GM21619 (cell line): ENCODE data around the gene SYNGR2.

ENCODE experiments used
- ATAC-seq: cut with Tn5 transposase; IDR thresholded peaks from one replicate; pipeline ENCODE4 v1.9.1; 2021; ENCODE audit not compliant: unreplicated experiment

SYNGR2 gene

DNA sequence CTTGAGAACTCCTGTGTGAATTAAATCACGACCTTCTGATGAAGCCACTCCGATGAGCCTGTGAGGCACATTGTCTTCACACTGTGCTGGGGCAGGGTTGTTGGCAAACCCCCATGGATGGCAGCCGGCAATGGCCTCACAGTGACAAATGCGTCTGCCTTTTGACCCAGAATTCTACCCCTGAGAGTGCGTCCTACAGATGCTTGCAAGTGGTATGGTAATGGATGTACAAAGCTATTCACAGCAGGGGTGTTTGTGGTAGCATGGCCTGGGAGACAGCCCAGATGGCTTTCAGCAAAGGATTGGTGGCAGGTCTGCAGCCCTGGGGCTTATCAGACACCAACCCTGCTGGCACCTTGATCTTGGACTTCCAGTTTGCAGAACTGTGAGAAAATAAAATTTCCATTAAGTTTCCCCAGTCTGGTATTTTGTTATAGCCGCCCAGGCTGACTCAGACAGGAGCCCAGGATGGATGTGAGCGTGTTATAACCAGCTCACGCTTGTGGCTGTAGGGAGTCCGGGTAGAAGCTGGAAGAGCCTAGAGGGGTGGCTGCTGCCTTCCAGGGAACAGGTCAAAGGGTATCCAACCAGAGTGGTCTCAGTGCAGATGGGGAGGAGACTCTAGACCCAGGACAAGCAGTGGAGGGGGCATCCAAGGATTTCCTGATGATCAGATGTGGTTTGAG, 28.9 kb downstream of the SYNGR2 start:
- no peak for ATAC-seq

DNA sequence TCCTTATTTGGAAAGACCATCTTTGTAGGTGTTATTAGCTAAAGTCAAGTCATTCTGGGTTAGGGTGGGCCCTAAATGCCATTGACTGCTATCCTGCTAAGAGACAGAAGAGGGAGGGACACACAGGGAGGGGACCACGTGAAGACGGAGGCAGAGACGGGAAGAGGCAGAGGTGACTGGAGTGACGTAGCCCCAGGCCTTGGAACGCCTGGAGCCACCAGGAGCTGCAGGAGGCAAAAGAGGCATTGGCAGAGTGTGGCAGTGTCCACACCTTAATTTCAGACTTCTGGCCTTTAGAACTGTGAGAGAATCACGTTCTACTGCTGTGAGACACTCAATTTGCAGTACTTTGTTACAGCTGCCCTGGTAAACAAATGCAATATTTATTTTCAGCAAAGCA, 32.1 kb downstream of the SYNGR2 start:
- ATAC-seq: no peak

DNA sequence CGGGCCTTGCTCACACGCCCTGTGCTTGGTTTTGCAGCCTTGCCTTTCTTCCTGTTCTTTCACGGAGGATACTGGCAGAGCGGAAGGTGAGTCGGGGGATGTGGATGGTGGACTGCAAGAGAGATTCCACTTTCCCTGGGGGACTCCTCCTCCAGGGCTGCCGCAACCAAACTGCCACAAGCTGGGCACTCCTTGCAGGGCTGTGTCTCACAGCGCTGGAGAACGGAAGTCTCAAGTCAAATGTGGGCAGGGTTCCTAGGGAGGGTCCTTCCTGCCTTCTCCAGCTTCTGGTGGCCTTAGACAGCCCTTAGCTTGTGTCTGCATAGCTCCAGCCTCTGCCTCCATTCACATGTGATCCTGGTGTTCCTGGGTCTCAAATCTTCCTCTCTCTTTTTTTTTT, 34.3 kb downstream of the SYNGR2 start:
- ATAC-seq: no peak

DNA sequence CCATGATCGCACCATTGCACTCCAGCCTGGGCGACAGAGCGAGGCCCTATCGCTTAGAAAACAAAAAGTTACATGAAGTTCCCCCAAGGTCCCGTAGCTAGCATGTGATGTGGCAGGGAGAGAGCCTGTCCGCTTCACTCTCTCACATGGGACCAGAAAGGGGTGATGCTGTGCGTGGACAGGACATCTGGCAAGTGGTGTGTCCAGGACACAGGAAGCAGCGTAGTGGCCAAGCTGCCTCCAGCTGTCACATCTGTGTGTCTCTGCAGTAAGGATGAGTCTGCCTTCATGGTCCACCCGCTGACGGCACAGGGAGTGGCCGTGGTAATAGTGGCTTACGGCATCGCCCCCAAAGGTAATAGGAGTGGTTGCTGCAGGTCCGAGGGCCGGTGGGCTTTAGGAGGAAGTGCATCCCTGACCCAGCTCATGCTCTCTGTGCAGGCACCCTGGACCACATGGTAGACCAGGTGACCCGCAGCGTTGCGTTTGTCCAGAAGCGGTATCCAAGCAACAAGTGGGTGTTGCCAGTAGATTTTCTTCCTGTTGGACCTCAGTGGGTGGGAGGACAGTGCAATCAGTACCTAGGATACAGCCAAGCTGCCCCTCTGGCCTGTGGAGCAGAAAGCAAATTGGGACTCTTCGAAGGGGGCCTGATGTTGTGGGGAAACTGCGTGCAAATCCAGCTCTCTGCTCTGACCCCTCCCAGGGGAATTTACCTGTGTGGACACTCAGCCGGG, 36.2 kb downstream of the SYNGR2 start:
- ATAC-seq: no peak

DNA sequence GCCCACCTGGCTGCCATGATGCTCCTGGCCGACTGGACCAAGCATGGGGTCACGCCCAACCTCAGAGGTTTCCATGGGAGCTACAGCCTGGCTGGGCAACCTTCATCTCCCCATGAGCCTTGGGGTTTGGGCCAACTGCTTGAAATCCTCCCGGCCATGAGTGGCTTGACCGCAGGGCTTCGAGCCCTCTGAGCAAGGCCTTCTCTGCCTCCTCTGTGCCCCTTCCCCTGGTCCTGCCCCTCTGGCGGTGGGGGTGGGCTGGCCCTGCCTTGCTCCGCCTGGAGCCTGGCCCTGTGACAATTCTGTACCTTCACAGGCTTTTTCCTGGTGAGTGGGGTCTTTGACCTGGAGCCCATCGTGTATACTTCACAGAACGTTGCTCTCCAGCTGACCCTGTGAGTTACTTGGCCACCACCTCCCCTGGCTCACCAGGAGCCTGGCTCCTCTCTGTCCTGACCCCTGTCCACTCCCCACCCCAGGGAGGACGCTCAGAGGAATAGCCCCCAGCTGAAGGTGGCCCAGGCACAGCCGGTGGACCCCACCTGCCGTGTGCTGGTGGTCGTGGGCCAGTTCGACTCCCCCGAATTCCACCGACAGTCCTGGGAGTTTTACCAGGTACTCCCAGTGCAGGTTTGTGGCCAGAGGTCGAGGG, 36.9 kb downstream of the SYNGR2 start:
- ATAC-seq: no peak

DNA sequence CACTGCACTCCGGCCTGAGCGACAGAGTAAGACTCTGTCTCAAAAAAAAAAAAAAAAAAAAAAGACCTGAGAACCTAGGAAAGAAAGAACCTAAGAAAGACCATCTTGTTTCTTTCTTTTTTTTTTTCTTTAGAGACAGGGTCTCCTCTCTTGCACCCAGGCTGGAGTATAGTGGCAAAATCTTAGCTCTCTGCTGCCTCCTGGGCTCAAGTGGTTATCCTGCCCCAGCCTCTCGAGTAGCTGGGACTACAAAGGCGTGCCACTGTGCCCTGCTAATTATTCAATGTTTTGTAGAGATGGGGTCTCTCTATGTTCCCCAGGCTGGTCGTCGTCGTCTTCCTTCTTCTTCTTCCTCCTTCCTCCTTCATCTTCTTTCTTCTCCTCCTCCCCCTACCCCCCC, 37.9 kb downstream of the SYNGR2 start:
- no peak for ATAC-seq

DNA sequence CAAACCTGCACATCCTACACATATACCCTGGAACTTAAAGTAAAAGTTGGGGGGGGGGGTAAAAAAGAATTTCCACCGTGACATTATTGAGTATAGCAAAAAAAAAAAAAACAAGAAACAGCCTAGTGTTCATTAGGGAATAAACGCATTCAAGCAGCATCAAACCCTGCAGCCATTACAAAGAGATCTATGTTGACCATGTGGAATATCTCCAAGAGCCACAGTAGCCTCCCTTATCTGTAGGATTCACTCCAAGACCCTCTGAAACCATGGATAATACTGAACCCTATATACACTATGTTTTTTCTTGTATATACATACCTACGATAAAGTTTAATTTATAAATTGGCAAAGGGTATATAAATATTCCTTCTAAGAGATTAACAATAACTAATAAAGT, 40.1 kb downstream of the SYNGR2 start:
- ATAC-seq: no peak

DNA sequence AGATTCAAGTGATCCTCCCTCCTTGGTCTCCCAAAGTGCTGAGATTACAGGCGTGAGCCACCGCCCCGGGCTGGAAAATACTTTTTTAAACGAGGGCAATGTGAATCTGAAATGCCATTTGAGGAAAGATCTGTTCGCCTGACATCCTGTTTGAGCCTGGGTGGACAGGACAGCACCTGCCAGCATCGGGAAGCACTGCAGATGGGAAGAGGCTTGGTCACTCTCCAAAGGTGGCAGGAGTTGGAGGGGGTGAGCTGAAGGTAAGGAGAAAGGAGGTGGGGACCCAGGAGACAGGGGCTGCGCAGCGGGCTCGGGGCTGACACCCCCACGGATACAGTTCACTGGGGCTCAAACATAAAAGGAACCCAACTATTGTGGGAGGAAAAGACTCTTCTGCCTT, 41.7 kb downstream of the SYNGR2 start:
- no peak for ATAC-seq

DNA sequence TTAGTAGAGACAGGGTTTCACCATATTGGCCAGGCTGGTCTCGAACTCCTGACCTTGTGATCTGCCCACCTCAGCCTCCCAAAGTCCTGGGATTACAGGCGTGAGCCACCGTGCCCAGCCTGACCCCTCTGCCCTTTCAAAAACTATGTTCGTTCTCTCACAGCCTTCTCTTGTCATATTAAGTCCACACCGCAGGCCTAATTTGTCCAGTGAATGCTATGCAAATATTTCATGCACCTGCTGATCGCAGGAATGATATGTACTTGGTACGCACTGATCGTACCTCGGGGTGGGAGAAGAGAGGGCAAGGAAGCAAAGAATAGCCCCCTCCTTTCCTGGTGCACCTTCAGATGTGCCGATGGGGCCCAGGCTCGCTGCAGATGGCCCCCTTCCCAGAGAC, 42.7 kb downstream of the SYNGR2 start:
- no peak for ATAC-seq

DNA sequence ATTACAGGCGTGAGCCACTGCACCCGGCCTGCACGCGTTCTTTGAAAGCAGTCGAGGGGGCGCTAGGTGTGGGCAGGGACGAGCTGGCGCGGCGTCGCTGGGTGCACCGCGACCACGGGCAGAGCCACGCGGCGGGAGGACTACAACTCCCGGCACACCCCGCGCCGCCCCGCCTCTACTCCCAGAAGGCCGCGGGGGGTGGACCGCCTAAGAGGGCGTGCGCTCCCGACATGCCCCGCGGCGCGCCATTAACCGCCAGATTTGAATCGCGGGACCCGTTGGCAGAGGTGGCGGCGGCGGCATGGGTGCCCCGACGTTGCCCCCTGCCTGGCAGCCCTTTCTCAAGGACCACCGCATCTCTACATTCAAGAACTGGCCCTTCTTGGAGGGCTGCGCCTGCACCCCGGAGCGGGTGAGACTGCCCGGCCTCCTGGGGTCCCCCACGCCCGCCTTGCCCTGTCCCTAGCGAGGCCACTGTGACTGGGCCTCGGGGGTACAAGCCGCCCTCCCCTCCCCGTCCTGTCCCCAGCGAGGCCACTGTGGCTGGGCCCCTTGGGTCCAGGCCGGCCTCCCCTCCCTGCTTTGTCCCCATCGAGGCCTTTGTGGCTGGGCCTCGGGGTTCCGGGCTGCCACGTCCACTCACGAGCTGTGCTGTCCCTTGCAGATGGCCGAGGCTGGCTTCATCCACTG, 45.8 kb downstream of the SYNGR2 start, which contains the start of gene BIRC5:
Gene BIRC5 (plus strand): TSS at position 238 of the 690 bp plus-strand sequence. CDS start 64 bp downstream, at position 302.
- peak; percentile 90 for ATAC-seq

DNA sequence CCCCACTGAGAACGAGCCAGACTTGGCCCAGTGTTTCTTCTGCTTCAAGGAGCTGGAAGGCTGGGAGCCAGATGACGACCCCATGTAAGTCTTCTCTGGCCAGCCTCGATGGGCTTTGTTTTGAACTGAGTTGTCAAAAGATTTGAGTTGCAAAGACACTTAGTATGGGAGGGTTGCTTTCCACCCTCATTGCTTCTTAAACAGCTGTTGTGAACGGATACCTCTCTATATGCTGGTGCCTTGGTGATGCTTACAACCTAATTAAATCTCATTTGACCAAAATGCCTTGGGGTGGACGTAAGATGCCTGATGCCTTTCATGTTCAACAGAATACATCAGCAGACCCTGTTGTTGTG, 46.3 kb downstream of the SYNGR2 start:
- ATAC-seq: no peak

DNA sequence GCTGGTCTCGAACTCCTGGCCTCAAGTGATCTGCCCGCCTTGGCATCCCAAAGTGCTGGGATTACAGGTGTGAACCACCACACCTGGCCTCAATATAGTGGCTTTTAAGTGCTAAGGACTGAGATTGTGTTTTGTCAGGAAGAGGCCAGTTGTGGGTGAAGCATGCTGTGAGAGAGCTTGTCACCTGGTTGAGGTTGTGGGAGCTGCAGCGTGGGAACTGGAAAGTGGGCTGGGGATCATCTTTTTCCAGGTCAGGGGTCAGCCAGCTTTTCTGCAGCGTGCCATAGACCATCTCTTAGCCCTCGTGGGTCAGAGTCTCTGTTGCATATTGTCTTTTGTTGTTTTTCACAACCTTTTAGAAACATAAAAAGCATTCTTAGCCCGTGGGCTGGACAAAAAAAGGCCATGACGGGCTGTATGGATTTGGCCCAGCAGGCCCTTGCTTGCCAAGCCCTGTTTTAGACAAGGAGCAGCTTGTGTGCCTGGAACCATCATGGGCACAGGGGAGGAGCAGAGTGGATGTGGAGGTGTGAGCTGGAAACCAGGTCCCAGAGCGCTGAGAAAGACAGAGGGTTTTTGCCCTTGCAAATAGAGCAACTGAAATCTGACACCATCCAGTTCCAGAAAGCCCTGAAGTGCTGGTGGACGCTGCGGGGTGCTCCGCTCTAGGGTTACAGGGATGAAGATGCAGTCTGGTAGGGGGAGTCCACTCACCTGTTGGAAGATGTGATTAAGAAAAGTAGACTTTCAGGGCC, 51.2 kb downstream of the SYNGR2 start:
- no peak for ATAC-seq
